ENCODE data around the gene ARMCX5.

GRCh38 chrX:102627640-102628039 is 28.3 kb downstream of the ARMCX5 start:
- TF ChIP-seq CTCF (IDR thresholded peaks at IDR 0.05): no peak
- no peak for TF ChIP-seq POLR2A (IDR thresholded peaks at IDR 0.05)
